ENCODE measurements around the gene CDC42EP1. TPM values are rescaled to one million over a fixed set of nuclear protein-coding genes. Genes with fewer than 3 reads are reported as not detected.
"Not testable (repeated sequence)": the region's sequence is repeated elsewhere in the genome, so short reads cannot be mapped to it uniquely, and the experiment has no call there.

CDC42EP1 gene
- polyA plus RNA-seq, 1 of the 3 experiments (the other 2 are of a cell fraction), result 24.9 TPM

DNA sequence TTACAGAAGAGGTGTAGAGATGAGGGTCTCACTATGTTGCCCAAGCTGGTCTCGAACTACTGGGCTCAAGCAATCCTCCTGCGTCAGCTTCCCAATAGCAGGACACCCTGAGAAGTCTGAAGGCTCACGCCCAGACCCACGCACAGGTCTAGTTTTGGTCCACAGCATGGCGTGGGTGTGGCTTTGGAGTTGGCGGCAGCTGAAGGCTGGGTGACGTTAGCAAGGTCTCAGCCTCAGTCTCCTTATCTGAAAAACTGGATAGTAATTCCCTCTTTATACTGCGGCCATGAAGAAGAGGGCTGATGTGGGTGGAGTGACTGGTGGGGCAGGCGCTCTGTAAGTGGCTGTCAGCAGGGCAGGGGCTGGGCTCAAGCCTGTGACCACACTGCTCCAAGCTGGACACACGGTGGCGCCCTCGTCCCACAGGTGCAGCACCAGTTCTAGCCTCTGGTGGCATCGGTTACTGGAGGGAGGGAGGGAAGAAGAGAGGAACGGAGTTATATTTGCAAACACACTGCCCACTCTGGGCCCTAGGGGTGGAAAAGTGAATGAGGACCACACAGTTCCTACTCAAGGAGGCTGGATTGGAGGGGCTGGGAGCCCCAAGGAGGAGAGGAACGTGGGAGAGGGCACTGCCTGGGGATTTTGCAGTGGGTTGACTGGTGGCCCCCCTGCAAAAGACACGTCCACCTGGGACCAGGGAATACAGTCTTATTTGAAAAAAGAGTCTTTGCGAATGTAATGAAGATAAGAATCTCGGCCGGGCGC is 21.5 kb upstream of the CDC42EP1 start:
- ChIA-PET POLR2A (no interaction called here), CTCF (interaction anchor here (0.6 to 16.4 kb wide), 40 partner anchors 10 to 224 kb away, joined by 3 to 647 read pairs (median 4); partner anchors contain the start of genes CARD10, CDC42EP1 and LGALS2)
- Histone ChIP-seq H3K9me2 (no peaks in the 10 kb centered on the region), H3K4me1 (ENCODE audit: control insufficient read depth in 1 of 2, insufficient read depth in 2 of 2, low read depth in 1 of 2, low read length in 1 of 2) (peaks cover 10 to 11% of the 10 kb centered on the region in 2 experiments; a peak in 3 of 4 replicates), H3K4me3 (ENCODE audit: low read depth in 2 of 2, low read length in 1 of 2) (peak overlapping the region in 1 of 2 experiments; percentile 40; a peak in 1 of 4 replicates), H3K79me2 (ENCODE audit: insufficient read depth) (no peaks in the 10 kb centered on the region), H3K36me3 (replicated peaks in 1 of 2; ENCODE audit: control insufficient read depth in 1 of 2, insufficient read depth in 2 of 2, low read length in 1 of 2) (no peaks in the 10 kb centered on the region), H4K20me1 (ENCODE audit: insufficient read depth) (no peaks in the 10 kb centered on the region), H3K9me3 (no peaks in the 10 kb centered on the region), H2AFZ (ENCODE audit: low read depth) (peak overlapping the region; percentile 72; the same call in 1 of the 2 replicates), H3F3A (replicated peaks; ENCODE audit: insufficient read depth) (no peaks in the 10 kb centered on the region), H3K27ac (ENCODE audit: low read depth in 2 of 2, low read length in 1 of 2) (no peak overlapping the region), H3K4me2 (no peak overlapping the region; the same call in 1 of the 2 replicates), H3K27me3 (ENCODE audit: insufficient read depth) (no peaks in the 10 kb centered on the region), H3K9ac (no peak overlapping the region)
- 23% methylated on average over 16 of the region's 20 CpGs for WGBS (ENCODE audit: low lambda C conversion rate)
- TF ChIP-seq MXI1 (IDR thresholded peaks at IDR 0.05; ENCODE audit: low read depth, low read length) (peak; percentile 60; the same call in 1 of the 2 replicates), GABPA (IDR thresholded peaks at IDR 0.05; ENCODE audit: low read depth) (no peak), NRF1 (IDR thresholded peaks at IDR 0.05; ENCODE audit: low read depth, low read length) (0 out of 2 replicates have a peak, but pooled peaks have one; percentile 5), SMC3 (IDR thresholded peaks at IDR 0.05; ENCODE audit: low read depth, low read length) (peak; percentile 99), RXRA (IDR thresholded peaks at IDR 0.05; ENCODE audit: borderline replicate concordance, low read depth) (no peak), ELF1 (IDR thresholded peaks at IDR 0.05) (no peak), TAF1 (IDR thresholded peaks at IDR 0.05; ENCODE audit: borderline replicate concordance, low read depth, low read length) (no peak), RAD21 (IDR thresholded peaks at IDR 0.05; ENCODE audit: low read length) (peak; percentile 100), RFX5 (IDR thresholded peaks at IDR 0.05; ENCODE audit: low read length) (peak; percentile 30; the same call in 1 of the 2 replicates)
- TF ChIP-seq, protein P1, sequence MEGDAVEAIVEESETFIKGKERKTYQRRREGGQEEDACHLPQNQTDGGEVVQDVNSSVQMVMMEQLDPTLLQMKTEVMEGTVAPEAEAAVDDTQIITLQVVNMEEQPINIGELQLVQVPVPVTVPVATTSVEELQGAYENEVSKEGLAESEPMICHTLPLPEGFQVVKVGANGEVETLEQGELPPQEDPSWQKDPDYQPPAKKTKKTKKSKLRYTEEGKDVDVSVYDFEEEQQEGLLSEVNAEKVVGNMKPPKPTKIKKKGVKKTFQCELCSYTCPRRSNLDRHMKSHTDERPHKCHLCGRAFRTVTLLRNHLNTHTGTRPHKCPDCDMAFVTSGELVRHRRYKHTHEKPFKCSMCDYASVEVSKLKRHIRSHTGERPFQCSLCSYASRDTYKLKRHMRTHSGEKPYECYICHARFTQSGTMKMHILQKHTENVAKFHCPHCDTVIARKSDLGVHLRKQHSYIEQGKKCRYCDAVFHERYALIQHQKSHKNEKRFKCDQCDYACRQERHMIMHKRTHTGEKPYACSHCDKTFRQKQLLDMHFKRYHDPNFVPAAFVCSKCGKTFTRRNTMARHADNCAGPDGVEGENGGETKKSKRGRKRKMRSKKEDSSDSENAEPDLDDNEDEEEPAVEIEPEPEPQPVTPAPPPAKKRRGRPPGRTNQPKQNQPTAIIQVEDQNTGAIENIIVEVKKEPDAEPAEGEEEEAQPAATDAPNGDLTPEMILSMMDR (IDR thresholded peaks at IDR 0.05), result peak; percentile 98
- TF ChIP-seq, protein P2, sequence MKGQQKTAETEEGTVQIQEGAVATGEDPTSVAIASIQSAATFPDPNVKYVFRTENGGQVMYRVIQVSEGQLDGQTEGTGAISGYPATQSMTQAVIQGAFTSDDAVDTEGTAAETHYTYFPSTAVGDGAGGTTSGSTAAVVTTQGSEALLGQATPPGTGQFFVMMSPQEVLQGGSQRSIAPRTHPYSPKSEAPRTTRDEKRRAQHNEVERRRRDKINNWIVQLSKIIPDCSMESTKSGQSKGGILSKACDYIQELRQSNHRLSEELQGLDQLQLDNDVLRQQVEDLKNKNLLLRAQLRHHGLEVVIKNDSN (IDR thresholded peaks at IDR 0.05; ENCODE audit: borderline replicate concordance, low read depth), result no peak
- peak; percentile 93 for DNase-seq

DNA sequence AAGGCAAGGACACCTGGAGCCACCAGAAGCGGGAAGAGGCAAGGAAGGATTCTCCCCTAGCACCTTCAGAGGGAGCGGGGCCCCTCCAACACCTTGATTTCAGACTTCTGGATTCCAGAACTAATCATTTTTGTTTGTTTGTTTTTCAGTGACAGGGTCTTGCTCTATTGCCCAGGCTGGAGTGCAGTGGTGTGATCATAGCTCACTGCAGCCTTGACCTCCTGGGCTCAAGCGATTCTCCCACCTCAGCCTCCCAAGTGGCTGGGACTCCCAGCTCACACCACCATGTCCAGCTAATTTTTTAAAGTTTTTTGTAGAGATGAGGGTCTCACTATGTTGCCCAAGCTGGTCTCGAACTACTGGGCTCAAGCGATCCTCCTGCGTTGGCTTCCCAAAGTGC is 20.5 kb upstream of the CDC42EP1 start:
- Histone ChIP-seq H3K4me1 (ENCODE audit: control insufficient read depth in 1 of 2, insufficient read depth in 2 of 2, low read depth in 1 of 2, low read length in 1 of 2) (peaks cover 10 to 11% of the 10 kb centered on the region in 2 experiments; a peak in 3 of 4 replicates), H2AFZ (ENCODE audit: low read depth) (peak overlapping the region; percentile 29; the same call in 1 of the 2 replicates)
- H3K36me3 ChIP-seq (replicated peaks in 1 of 2; ENCODE audit: control insufficient read depth in 1 of 2, insufficient read depth in 2 of 2, low read length in 1 of 2); H3K27ac ChIP-seq (ENCODE audit: low read depth in 2 of 2, low read length in 1 of 2); H3K4me2 ChIP-seq; POLR2A ChIA-PET; H3K9me2 ChIP-seq; H3K79me2 ChIP-seq (ENCODE audit: insufficient read depth); H3F3A ChIP-seq (replicated peaks; ENCODE audit: insufficient read depth); H4K20me1 ChIP-seq (ENCODE audit: insufficient read depth); DNase-seq; H3K9me3 ChIP-seq; H3K4me3 ChIP-seq (ENCODE audit: low read depth in 2 of 2, low read length in 1 of 2); H3K9ac ChIP-seq; H3K27me3 ChIP-seq (ENCODE audit: insufficient read depth): not testable (repeated sequence)
- CTCF ChIA-PET, result interaction anchor here (0.8 to 16.4 kb wide), 21 partner anchors 10 to 281 kb away, joined by 3 to 647 read pairs (median 4); partner anchors contain the start of genes CARD10, CDC42EP1 and LGALS2
- 97% methylated on average over 6 of the region's 6 CpGs for whole genome bisulfite sequencing (ENCODE audit: low lambda C conversion rate)

DNA sequence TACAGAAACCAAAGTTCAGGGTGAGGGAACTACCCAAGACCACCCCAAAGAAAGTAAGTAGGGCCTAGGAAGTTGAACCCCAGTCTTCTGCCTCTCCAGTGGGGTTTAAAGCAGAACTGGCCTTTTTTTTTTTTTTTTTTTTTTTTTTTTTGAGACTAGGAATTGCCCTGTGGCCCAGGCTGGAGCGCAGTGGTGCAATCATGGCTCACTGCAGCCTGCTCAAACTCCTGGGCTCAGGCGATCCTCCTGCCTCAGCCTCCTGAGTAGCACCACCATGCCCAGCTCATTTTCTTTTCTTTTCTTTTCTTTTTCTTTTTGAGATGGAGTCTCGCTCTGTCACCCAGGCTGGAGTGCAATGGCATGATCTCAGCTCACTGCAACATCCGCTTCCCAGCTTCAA is 17.9 kb upstream of the CDC42EP1 start:
- not testable (repeated sequence) for H3K9ac ChIP-seq

More for the DNA sequence above, 17.9 kb upstream of the CDC42EP1 start:
- not testable (repeated sequence) for H4K20me1 ChIP-seq (ENCODE audit: insufficient read depth); H3K36me3 ChIP-seq (replicated peaks in 1 of 2; ENCODE audit: control insufficient read depth in 1 of 2, insufficient read depth in 2 of 2, low read length in 1 of 2); H3F3A ChIP-seq (replicated peaks; ENCODE audit: insufficient read depth); H3K9me2 ChIP-seq; H3K79me2 ChIP-seq (ENCODE audit: insufficient read depth); H3K4me3 ChIP-seq (ENCODE audit: low read depth in 2 of 2, low read length in 1 of 2); DNase-seq; H3K27ac ChIP-seq (ENCODE audit: low read depth in 2 of 2, low read length in 1 of 2); H3K9me3 ChIP-seq; H3K27me3 ChIP-seq (ENCODE audit: insufficient read depth)
- 0 out of 2 replicates have a peak overlapping the region, but pooled peaks have one; percentile 54 for H2AFZ ChIP-seq (ENCODE audit: low read depth)
- ChIA-PET CTCF (interaction anchor here (0.9 to 16.4 kb wide), 8 partner anchors 23 to 226 kb away, joined by 3 to 647 read pairs (median 4); partner anchors contain the start of gene CDC42EP1), POLR2A (interaction anchor here (0.9 kb wide), 1 partner anchor 23 kb away, joined by 3 read pairs; no protein-coding TSS in a partner anchor)
- H3K4me1 ChIP-seq (ENCODE audit: control insufficient read depth in 1 of 2, insufficient read depth in 2 of 2, low read depth in 1 of 2, low read length in 1 of 2), result peaks cover 13 to 16% of the 10 kb centered on the region in 2 experiments; a peak in 3 of 4 replicates
- H3K4me2 ChIP-seq, result 0 out of 2 replicates have a peak overlapping the region, but pooled peaks have one; percentile 52
- WGBS (ENCODE audit: low lambda C conversion rate), result 93% methylated on average over 4 of the region's 4 CpGs

All from SK-N-SH (cell line).